HepG2 (cell line): Measurements from ENCODE around the gene BET1L. TPM values are rescaled to one million over a fixed set of nuclear protein-coding genes. Genes with fewer than 3 reads are reported as not detected.

Source experiments
- CBX1 ChIP-seq: IDR thresholded peaks from one replicate; pipeline ENCODE4 v1.6.1; 2016; ENCODE audit warnings: antibody characterized with exemption, low read depth
- CREB1 ChIP-seq, 2 experiments: fragments of 450-650 bp in 1 of 2; IDR thresholded peaks; 2 replicates each; pipeline ENCODE4 v1.6.1; 2016 to 2017; ENCODE audit warnings: control low read depth in 1 of 2, mild to moderate bottlenecking in 1 of 2, missing compliant biosample characterization in 1 of 2, missing genetic modification characterization in 1 of 2
- HNRNPH1 ChIP-seq: fragments of 200-400 bp; formaldehyde crosslinking; optimal IDR thresholded peaks from 2 replicates; pipeline ENCODE3; 2017; ENCODE audit warnings: mild to moderate bottlenecking, low read depth, low read length
- JDP2 ChIP-seq: sonication (generic); formaldehyde crosslinking; IDR thresholded peaks from 2 replicates; pipeline ENCODE4 v1.8.1; 2022; ENCODE audit warnings: missing genetic modification reagents, borderline replicate concordance
- KMT2B ChIP-seq: IDR thresholded peaks from 2 replicates; pipeline ENCODE4 v1.6.1; 2016; ENCODE audit warnings: missing genetic modification reagents, missing compliant biosample characterization
- MTERF4 ChIP-seq: sonication (generic); formaldehyde crosslinking; IDR thresholded peaks from 2 replicates; pipeline ENCODE4 v1.8.0; 2023; ENCODE audit warnings: mild to moderate bottlenecking, missing genetic modification reagents
- PRDM15 ChIP-seq: sonication (generic); formaldehyde crosslinking; IDR thresholded peaks from 2 replicates; pipeline ENCODE4 v1.4.0; 2020; ENCODE audit warnings: missing genetic modification reagents
- REPIN1 ChIP-seq: sonication (generic); formaldehyde crosslinking; IDR thresholded peaks from 2 replicates; pipeline ENCODE4 v1.8.0; 2022; ENCODE audit warnings: missing genetic modification reagents, low read depth, mild to moderate bottlenecking, borderline replicate concordance
- SP140L ChIP-seq: sonication (generic); formaldehyde crosslinking; IDR thresholded peaks from 2 replicates; pipeline ENCODE4 v1.4.0; 2020; ENCODE audit warnings: missing genetic modification reagents, borderline replicate concordance
- SP4 ChIP-seq: sonication (generic); formaldehyde crosslinking; IDR thresholded peaks from 2 replicates; pipeline ENCODE4 v1.8.1; 2023; ENCODE audit warnings: mild to moderate bottlenecking, missing genetic modification reagents
- SUZ12 ChIP-seq: fragments of 150-350 bp; IDR thresholded peaks from 2 replicates; pipeline ENCODE4 v1.6.1; 2014; ENCODE audit warnings: low read depth, low read length
- TMF1 ChIP-seq: sonication (generic); formaldehyde crosslinking; IDR thresholded peaks from 2 replicates; pipeline ENCODE4 v1.8.1; 2022; ENCODE audit warnings: low read depth, missing genetic modification reagents
- ZBED4 ChIP-seq: sonication (generic); formaldehyde crosslinking; IDR thresholded peaks from 2 replicates; pipeline ENCODE4 v1.4.0; 2020; ENCODE audit warnings: missing genetic modification reagents, borderline replicate concordance
- ZFP1 ChIP-seq: IDR thresholded peaks from 2 replicates; pipeline ENCODE4 v1.6.1; 2016
- ZNF441 ChIP-seq: sonication (generic); formaldehyde crosslinking; IDR thresholded peaks from 2 replicates; pipeline ENCODE4 v1.7.0; 2021; ENCODE audit warnings: missing genetic modification reagents, borderline replicate concordance
- ZNF484 ChIP-seq: sonication (generic); formaldehyde crosslinking; IDR thresholded peaks from 2 replicates; pipeline ENCODE4 v1.5.1; 2020; ENCODE audit warnings: mild to moderate bottlenecking, low read depth, missing genetic modification reagents, borderline replicate concordance
- ZSCAN25 ChIP-seq: sonication (generic); formaldehyde crosslinking; IDR thresholded peaks from 2 replicates; pipeline ENCODE4 v1.8.0; 2022; ENCODE audit warnings: mild to moderate bottlenecking, missing genetic modification reagents
- polyA plus RNA-seq, 8 experiments: library from polyadenylated mRNA; depleted of rRNA in 3 of 8; stranded (reverse) in 7 of 8; unstranded in 1 of 8; fragments of >200 nt; fragmentation: Illumina TruSeq in 4 of 8; extraction: Trizol in 4 of 8; gene quantifications; 2 replicates each; pipeline versions ENCODE4 v1.2.1 to v1.2.3, GENCODE V29; 2011 to 2016; ENCODE audit warnings: low read depth in 4 of 8, missing spikeins in 1 of 8, mixed read lengths in 1 of 8; ENCODE audit not compliant: insufficient read depth in 1 of 8
- total RNA-seq, 5 experiments: library from RNA; depleted of rRNA; stranded (reverse); fragments of >200 nt; fragmentation: Illumina TruSeq; extraction: Trizol; gene quantifications; 2 replicates each; pipeline ENCODE4 v1.2.3, GENCODE V29; 2016; ENCODE audit warnings: low read depth in 1 of 5

The BET1L gene
- total and polyA plus RNA-seq, 2 of the 13 experiments (the other 11 are each of a cell fraction or from before 2014, with no cell fraction given) = 26.2 to 59.6 TPM

- TF ChIP-seq SP140L (CRISPR knock-in tag) = no peak
- 0 out of 2 replicates have a peak, but pooled peaks have one; percentile 21 for TF ChIP-seq ZSCAN25
- no peak for TF ChIP-seq KMT2B (CRISPR knock-in tag)
- TF ChIP-seq ZFP1 = no peak
- no peak for TF ChIP-seq MTERF4 (CRISPR knock-in tag)
- TF ChIP-seq CBX1 = no peak
- no peak; the same call in 1 of the 2 replicates for TF ChIP-seq JDP2 (CRISPR knock-in tag)
- TF ChIP-seq ZNF441 (CRISPR knock-in tag) = peak; percentile 58; the same call in 1 of the 2 replicates
- peak; percentile 61 for TF ChIP-seq SP4 (CRISPR knock-in tag)
- TF ChIP-seq ZBED4 (CRISPR knock-in tag) = 0 out of 2 replicates have a peak, but pooled peaks have one; percentile 36
- TF ChIP-seq CREB1 (IDR thresholded peaks at IDR 0.05) = no peak
- no peak for TF ChIP-seq CREB1 (CRISPR knock-in tag; IDR thresholded peaks at IDR 0.05)
- no peak for TF ChIP-seq TMF1 (CRISPR knock-in tag)
- 0 out of 2 replicates have a peak, but pooled peaks have one; percentile 18 for TF ChIP-seq SUZ12
- TF ChIP-seq PRDM15 = no peak
- no peak for TF ChIP-seq HNRNPH1
- TF ChIP-seq REPIN1 (CRISPR knock-in tag) = no peak
- TF ChIP-seq ZNF484 (CRISPR knock-in tag) = no peak
These were observed 1.1 kb upstream of the BET1L start (continued) for GRCh38 chr11:208181-208916.
